MM.1S (cell line): ENCODE data around the gene MYL10.
A peak's percentile ranks its signal among the peaks of the same experiment; 100 is the strongest.

Source experiments
- DNase-seq: peaks from one replicate; pipeline ENCODE4 v3.0.0-alpha.2; 2015
- H2AFZ ChIP-seq: fragments of 300-600 bp; sonication (generic); 2 replicates; pipeline ENCODE4 v1.6.0; 2016; ENCODE audit warnings: antibody characterized with exemption, low read length
- H3F3A ChIP-seq: fragments of 300-600 bp; sonication (generic); 2 replicates; pipeline ENCODE4 v1.6.1; 2016; ENCODE audit warnings: mild to moderate bottlenecking, antibody characterized with exemption, low read length, moderate library complexity, mixed read lengths; ENCODE audit not compliant: insufficient read depth
- H3K27ac ChIP-seq: fragments of 300-600 bp; sonication (generic); 2 replicates; pipeline ENCODE4 v1.5.1; 2016; ENCODE audit warnings: mild to moderate bottlenecking, low read length
- H3K27me3 ChIP-seq: fragments of 300-600 bp; sonication (generic); replicated peaks from 2 replicates; pipeline ENCODE4 v1.6.0; 2016; ENCODE audit warnings: low read length; ENCODE audit not compliant: insufficient read depth
- H3K36me3 ChIP-seq: fragments of 300-600 bp; sonication (generic); replicated peaks from 2 replicates; pipeline ENCODE4 v1.6.1; 2016; ENCODE audit warnings: mild to moderate bottlenecking, low read length, mixed read lengths; ENCODE audit not compliant: insufficient read depth
- H3K4me1 ChIP-seq: fragments of 300-600 bp; sonication (generic); 2 replicates; pipeline ENCODE4 v1.6.1; 2016; ENCODE audit warnings: low read length, mixed read lengths
- H3K4me2 ChIP-seq: fragments of 300-600 bp; sonication (generic); 2 replicates; pipeline ENCODE4 v1.6.0; 2016; ENCODE audit warnings: low read depth, low read length
- H3K4me3 ChIP-seq: fragments of 300-600 bp; sonication (generic); 2 replicates; pipeline ENCODE4 v1.5.1; 2016; ENCODE audit warnings: low read length, mixed read lengths
- H3K79me2 ChIP-seq: fragments of 300-600 bp; sonication (generic); 2 replicates; pipeline ENCODE4 v1.6.1; 2016; ENCODE audit warnings: mixed run types, low read length, mixed read lengths
- H3K9ac ChIP-seq: fragments of 300-600 bp; sonication (generic); 2 replicates; pipeline ENCODE4 v1.6.1; 2016; ENCODE audit warnings: low read length, mixed read lengths
- H3K9me2 ChIP-seq: fragments of 300-600 bp; sonication (generic); replicated peaks from 2 replicates; pipeline ENCODE4 v1.6.1; 2016; ENCODE audit warnings: mild to moderate bottlenecking, low read length, mixed read lengths; ENCODE audit not compliant: insufficient read depth
- H3K9me3 ChIP-seq: fragments of 300-600 bp; sonication (generic); replicated peaks from 2 replicates; pipeline ENCODE4 v1.6.1; 2016; ENCODE audit warnings: mild to moderate bottlenecking, low read length, mixed read lengths; ENCODE audit not compliant: insufficient read depth
- H4K20me1 ChIP-seq: fragments of 300-600 bp; sonication (generic); 2 replicates; pipeline ENCODE4 v1.6.1; 2016; ENCODE audit warnings: mild to moderate bottlenecking, low read length, moderate library complexity, mixed read lengths; ENCODE audit not compliant: insufficient read depth
- EZH2 ChIP-seq: fragments of 300-600 bp; sonication (generic); optimal IDR thresholded peaks from 2 replicates; pipeline ENCODE3; 2017; ENCODE audit warnings: low read depth, mild to moderate bottlenecking, antibody characterized with exemption, low read length, mixed read lengths
- EZH2phosphoT487 ChIP-seq: fragments of 300-600 bp; sonication (generic); IDR thresholded peaks from 2 replicates; pipeline ENCODE4 v1.6.1; 2018; ENCODE audit warnings: antibody characterized with exemption, low read length
- TF ChIP-seq, protein P1 (sequence below): fragments of 300-600 bp; sonication (generic); IDR thresholded peaks from 2 replicates; pipeline ENCODE4 v1.5.1; 2016; ENCODE audit warnings: antibody characterized with exemption, low read length, mixed read lengths

The MYL10 gene

GRCh38 chr7:101663747-101664146, 34.7 kb upstream of the MYL10 start:
- Histone ChIP-seq H3K4me1 (no peaks in the 10 kb centered on the region), H3K4me2 (no peak overlapping the region), H2AFZ (no peak overlapping the region), H3K36me3 (no peaks in the 10 kb centered on the region), H3K9me3 (no peaks in the 10 kb centered on the region), H3K4me3 (no peak overlapping the region), H3F3A (no peaks in the 10 kb centered on the region), H3K27me3 (no peaks in the 10 kb centered on the region), H3K79me2 (no peaks in the 10 kb centered on the region), H3K9me2 (no peaks in the 10 kb centered on the region), H3K9ac (no peak overlapping the region), H4K20me1 (no peaks in the 10 kb centered on the region), H3K27ac (no peak overlapping the region)
- TF ChIP-seq, protein P1, sequence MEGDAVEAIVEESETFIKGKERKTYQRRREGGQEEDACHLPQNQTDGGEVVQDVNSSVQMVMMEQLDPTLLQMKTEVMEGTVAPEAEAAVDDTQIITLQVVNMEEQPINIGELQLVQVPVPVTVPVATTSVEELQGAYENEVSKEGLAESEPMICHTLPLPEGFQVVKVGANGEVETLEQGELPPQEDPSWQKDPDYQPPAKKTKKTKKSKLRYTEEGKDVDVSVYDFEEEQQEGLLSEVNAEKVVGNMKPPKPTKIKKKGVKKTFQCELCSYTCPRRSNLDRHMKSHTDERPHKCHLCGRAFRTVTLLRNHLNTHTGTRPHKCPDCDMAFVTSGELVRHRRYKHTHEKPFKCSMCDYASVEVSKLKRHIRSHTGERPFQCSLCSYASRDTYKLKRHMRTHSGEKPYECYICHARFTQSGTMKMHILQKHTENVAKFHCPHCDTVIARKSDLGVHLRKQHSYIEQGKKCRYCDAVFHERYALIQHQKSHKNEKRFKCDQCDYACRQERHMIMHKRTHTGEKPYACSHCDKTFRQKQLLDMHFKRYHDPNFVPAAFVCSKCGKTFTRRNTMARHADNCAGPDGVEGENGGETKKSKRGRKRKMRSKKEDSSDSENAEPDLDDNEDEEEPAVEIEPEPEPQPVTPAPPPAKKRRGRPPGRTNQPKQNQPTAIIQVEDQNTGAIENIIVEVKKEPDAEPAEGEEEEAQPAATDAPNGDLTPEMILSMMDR, result no peak
- no peak for TF ChIP-seq EZH2
- TF ChIP-seq EZH2phosphoT487, result no peak
- DNase-seq, result no peak

DNA sequence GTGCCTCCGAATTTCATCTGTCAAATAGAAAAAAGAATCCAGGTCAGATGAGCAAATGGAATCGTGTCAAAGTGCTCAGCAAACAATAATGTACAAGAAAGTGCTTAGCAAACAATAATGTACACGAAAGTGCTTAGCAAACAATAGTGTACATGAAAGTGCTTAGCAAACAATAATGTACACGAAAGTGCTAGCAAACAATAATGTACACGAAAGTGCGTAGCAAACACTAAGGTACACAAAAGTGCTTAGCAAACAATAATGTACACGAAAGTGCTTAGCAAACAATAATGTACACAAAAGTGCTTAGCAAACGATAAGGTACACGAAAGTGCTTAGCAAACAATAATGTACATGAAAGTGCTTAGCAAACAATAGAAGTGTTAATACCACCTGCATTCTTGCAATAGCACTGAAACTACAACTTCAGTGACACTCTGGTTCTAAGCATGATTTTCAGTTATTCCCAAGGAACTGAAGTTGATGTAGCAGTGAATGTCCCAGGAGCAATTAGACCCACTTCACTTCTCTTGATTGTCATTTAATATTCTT, 33.4 kb upstream of the MYL10 start:
- H3K9me2 ChIP-seq, result no peaks in the 10 kb centered on the region
- H3K79me2 ChIP-seq, result no peaks in the 10 kb centered on the region
- no peak overlapping the region for H3K4me3 ChIP-seq
- no peaks in the 10 kb centered on the region for H3K4me1 ChIP-seq
- no peaks in the 10 kb centered on the region for H3K36me3 ChIP-seq
- H4K20me1 ChIP-seq, result no peaks in the 10 kb centered on the region
- no peak overlapping the region for H2AFZ ChIP-seq
- no peaks in the 10 kb centered on the region for H3F3A ChIP-seq
- no peak overlapping the region for H3K4me2 ChIP-seq
- H3K9ac ChIP-seq, result no peak overlapping the region
- H3K9me3 ChIP-seq, result no peaks in the 10 kb centered on the region
- no peak overlapping the region for H3K27ac ChIP-seq
- TF ChIP-seq EZH2phosphoT487, result no peak
- TF ChIP-seq, protein P1, result no peak
- no peak for TF ChIP-seq EZH2
- H3K27me3 ChIP-seq, result no peaks in the 10 kb centered on the region
- DNase-seq, result peak; percentile 6

DNA sequence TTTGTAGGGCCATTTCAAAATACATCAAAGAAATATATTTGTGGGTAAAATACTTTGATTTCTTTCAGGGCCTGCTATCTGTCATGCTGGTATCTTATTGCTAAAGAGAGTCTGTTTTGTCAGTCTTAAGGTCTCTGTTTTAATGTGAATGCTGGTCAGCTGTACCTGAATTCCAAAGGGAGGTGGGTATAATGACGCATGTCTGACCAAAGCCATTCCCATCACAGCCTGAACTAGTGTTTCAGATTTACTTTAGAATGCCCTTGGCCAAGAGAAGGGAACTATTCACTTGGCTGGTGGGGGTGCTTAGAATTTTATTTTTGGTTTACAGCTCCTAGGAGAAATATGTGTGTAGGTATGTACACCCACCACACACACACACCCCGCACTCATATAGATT, 30.6 kb upstream of the MYL10 start:
- Histone ChIP-seq H4K20me1 (no peaks in the 10 kb centered on the region), H3K4me1 (no peaks in the 10 kb centered on the region), H3K9me2 (no peaks in the 10 kb centered on the region), H3K4me3 (no peak overlapping the region), H3K27me3 (no peaks in the 10 kb centered on the region; the same call in 1 of the 2 replicates), H3K27ac (no peak overlapping the region), H2AFZ (no peak overlapping the region), H3K4me2 (no peak overlapping the region), H3K36me3 (no peaks in the 10 kb centered on the region), H3K9ac (no peak overlapping the region), H3K79me2 (no peaks in the 10 kb centered on the region), H3F3A (no peaks in the 10 kb centered on the region), H3K9me3 (no peaks in the 10 kb centered on the region)
- no peak for DNase-seq
- no peak for TF ChIP-seq EZH2
- no peak for TF ChIP-seq EZH2phosphoT487
- TF ChIP-seq, protein P1, result no peak
